Osteoblast (primary cell): Measurements from ENCODE around the gene IDH3A. TPM values are rescaled to one million over a fixed set of nuclear protein-coding genes. Genes with fewer than 3 reads are reported as not detected.

Source experiments
- DNase-seq: peaks from one replicate; pipeline ENCODE4 v3.0.0; 2011; ENCODE audit warnings: low spot score, mixed read lengths; ENCODE audit not compliant: insufficient read length; ENCODE audit errors: missing footprints
- H2AFZ ChIP-seq: 2 replicates; pipeline ENCODE4 v1.6.0; 2011; ENCODE audit warnings: mild to moderate bottlenecking, low read length
- H3K27ac ChIP-seq: 2 replicates; pipeline ENCODE4 v1.5.1; 2011; ENCODE audit warnings: mild to moderate bottlenecking, low read depth, low read length, moderate library complexity
- H3K27me3 ChIP-seq: 2 replicates; pipeline ENCODE4 v1.6.0; 2012; ENCODE audit warnings: mild to moderate bottlenecking, control low read depth, inconsistent platforms, low read length, moderate library complexity; ENCODE audit not compliant: insufficient read depth
- H3K36me3 ChIP-seq: 2 replicates; pipeline ENCODE4 v1.5.1; 2011; ENCODE audit warnings: mild to moderate bottlenecking, low read length, control low read depth, moderate library complexity; ENCODE audit not compliant: insufficient read depth
- H3K4me1 ChIP-seq: 2 replicates; pipeline ENCODE4 v1.5.1; 2011; ENCODE audit warnings: mild to moderate bottlenecking, low read length, control low read depth, moderate library complexity; ENCODE audit not compliant: insufficient read depth
- H3K4me2 ChIP-seq: 2 replicates; pipeline ENCODE4 v1.6.0; 2011; ENCODE audit warnings: mild to moderate bottlenecking, low read length; ENCODE audit not compliant: insufficient read depth
- H3K4me3 ChIP-seq: fragments of 200-600 bp; sonication (generic); 3 replicates; pipeline ENCODE4 v1.5.1; 2012; ENCODE audit warnings: mild to moderate bottlenecking, low read length, inconsistent platforms; ENCODE audit not compliant: insufficient read depth
- H3K79me2 ChIP-seq: 2 replicates; pipeline ENCODE4 v1.6.0; 2012; ENCODE audit warnings: mild to moderate bottlenecking, low read length, control low read depth, inconsistent platforms; ENCODE audit not compliant: insufficient read depth
- H3K9me3 ChIP-seq: 2 replicates; pipeline ENCODE4 v1.5.1; 2011; ENCODE audit warnings: low read depth, low read length, control low read depth
- H4K20me1 ChIP-seq: 2 replicates; pipeline ENCODE4 v1.6.0; 2012; ENCODE audit warnings: mild to moderate bottlenecking, low read length, control low read depth; ENCODE audit not compliant: insufficient read depth
- total RNA-seq: library from RNA; depleted of rRNA; stranded (reverse); fragments of >200 nt; gene quantifications from 2 replicates; pipeline ENCODE4 v1.2.3, GENCODE V29; 2012
- TF ChIP-seq, protein P1 (sequence below): IDR thresholded peaks from 2 replicates; pipeline ENCODE4 v1.5.1; 2011; ENCODE audit warnings: mild to moderate bottlenecking, low read depth, low read length, moderate library complexity; ENCODE audit errors: extremely low read depth

Gene IDH3A
- total RNA-seq, 1 donor, result 30.4 TPM

DNA sequence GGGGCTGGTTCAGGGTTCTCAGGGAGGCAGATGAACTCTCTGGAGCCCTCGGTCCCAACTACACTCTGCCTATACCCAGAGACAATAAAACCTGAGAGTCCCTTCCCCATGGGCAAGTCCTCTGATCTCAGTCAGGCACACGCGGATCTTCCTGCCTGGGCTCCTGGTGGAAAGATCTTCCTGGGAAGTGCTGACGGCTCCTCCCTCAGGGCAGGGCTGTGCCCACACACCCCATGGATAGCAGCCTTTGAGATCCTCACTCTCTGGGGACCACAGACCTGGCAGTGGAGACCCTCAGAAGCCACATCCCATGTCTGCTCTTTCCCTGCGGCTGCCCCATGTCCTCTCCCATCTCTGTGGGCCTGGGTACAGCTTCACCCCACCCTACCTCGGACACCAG, 46.4 kb upstream of the IDH3A start:
- H3K9me3 ChIP-seq, result no peaks in the 10 kb centered on the region
- H3K4me2 ChIP-seq, result no peak overlapping the region

DNA sequence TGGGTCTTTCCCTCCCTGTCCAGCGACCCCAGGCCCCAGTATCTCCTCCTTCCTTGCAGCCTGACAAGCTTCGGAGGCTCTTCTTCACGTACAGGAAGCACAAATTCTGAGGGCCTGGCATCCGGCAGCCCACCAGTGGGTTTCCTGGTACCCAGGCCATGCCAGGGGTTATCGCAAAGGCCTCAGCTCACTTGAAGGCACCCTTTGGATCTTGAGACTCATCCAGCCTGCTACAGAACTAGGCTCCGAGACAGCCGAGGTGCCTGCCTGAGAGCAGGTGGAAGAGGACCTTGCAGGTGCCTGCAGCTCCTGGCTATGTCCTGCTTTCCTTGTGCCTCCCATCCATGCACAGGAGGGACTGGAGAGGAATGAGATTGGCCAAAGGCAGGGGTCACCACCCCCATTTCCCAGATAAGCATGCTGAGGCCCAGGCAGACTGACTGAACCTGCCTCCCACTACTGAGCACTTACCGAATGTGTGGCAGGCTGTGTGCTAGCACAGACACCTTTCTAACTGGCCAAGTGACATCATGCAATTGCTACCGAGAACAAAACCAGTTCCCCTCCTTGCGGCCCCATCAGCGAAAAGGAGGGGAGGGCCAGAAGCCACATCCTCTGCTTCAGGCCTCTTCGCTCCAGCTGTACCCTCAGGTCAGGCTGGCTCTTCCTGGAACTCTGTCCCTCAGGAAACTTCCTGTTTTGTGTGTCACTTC, 45.6 kb upstream of the IDH3A start:
- Histone ChIP-seq H3K9me3 (no peaks in the 10 kb centered on the region), H3K79me2 (no peaks in the 10 kb centered on the region), H3K36me3 (no peaks in the 10 kb centered on the region), H3K4me3 (no peak overlapping the region), H3K27ac (no peak overlapping the region), H3K4me2 (no peak overlapping the region), H3K27me3 (no peaks in the 10 kb centered on the region), H3K4me1 (peaks cover 5% of the 10 kb centered on the region), H2AFZ (no peak overlapping the region), H4K20me1 (no peaks in the 10 kb centered on the region)
- no peak for DNase-seq
- TF ChIP-seq, protein P1, sequence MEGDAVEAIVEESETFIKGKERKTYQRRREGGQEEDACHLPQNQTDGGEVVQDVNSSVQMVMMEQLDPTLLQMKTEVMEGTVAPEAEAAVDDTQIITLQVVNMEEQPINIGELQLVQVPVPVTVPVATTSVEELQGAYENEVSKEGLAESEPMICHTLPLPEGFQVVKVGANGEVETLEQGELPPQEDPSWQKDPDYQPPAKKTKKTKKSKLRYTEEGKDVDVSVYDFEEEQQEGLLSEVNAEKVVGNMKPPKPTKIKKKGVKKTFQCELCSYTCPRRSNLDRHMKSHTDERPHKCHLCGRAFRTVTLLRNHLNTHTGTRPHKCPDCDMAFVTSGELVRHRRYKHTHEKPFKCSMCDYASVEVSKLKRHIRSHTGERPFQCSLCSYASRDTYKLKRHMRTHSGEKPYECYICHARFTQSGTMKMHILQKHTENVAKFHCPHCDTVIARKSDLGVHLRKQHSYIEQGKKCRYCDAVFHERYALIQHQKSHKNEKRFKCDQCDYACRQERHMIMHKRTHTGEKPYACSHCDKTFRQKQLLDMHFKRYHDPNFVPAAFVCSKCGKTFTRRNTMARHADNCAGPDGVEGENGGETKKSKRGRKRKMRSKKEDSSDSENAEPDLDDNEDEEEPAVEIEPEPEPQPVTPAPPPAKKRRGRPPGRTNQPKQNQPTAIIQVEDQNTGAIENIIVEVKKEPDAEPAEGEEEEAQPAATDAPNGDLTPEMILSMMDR, result no peak

More for the DNA sequence above, 46.4 kb upstream of the IDH3A start:
- TF ChIP-seq, protein P1, result no peak
- Histone ChIP-seq H2AFZ (no peak overlapping the region), H3K27me3 (no peaks in the 10 kb centered on the region), H4K20me1 (no peaks in the 10 kb centered on the region), H3K27ac (no peak overlapping the region), H3K79me2 (no peaks in the 10 kb centered on the region), H3K36me3 (no peaks in the 10 kb centered on the region), H3K4me1 (peaks cover 5% of the 10 kb centered on the region), H3K4me3 (no peak overlapping the region)
- DNase-seq, result no peak

GRCh38 chr15:78104119-78104479, 45.1 kb upstream of the IDH3A start:
- no peak overlapping the region for H3K4me2 ChIP-seq
- no peaks in the 10 kb centered on the region for H4K20me1 ChIP-seq
- no peaks in the 10 kb centered on the region for H3K9me3 ChIP-seq
- no peaks in the 10 kb centered on the region for H3K79me2 ChIP-seq
- DNase-seq, result no peak
- TF ChIP-seq, protein P1, result no peak
- H3K27ac ChIP-seq, result no peak overlapping the region
- H3K4me3 ChIP-seq, result no peak overlapping the region
- H3K27me3 ChIP-seq, result no peaks in the 10 kb centered on the region
- peaks cover 5% of the 10 kb centered on the region for H3K4me1 ChIP-seq
- H2AFZ ChIP-seq, result no peak overlapping the region
- no peaks in the 10 kb centered on the region for H3K36me3 ChIP-seq

- Histone ChIP-seq H3K4me3 (no peak overlapping the region), H2AFZ (no peak overlapping the region), H3K4me1 (peaks cover 5% of the 10 kb centered on the region), H3K4me2 (no peak overlapping the region), H3K79me2 (no peaks in the 10 kb centered on the region), H3K9me3 (no peaks in the 10 kb centered on the region), H3K27ac (no peak overlapping the region), H3K27me3 (no peaks in the 10 kb centered on the region), H4K20me1 (no peaks in the 10 kb centered on the region), H3K36me3 (no peaks in the 10 kb centered on the region)
- no peak for DNase-seq
- TF ChIP-seq, protein P1, result no peak
Observed at GRCh38 chr15:78104566-78105475, 44.3 kb upstream of the IDH3A start.
